IPS DF 6.9 (cell line): ENCODE data around the gene TSPAN14.

Experiments used
- DNase-seq: peaks from one replicate; pipeline ENCODE4 v3.0.0-alpha.2; 2013; ENCODE audit warnings: low read depth, low spot score
- H3K27ac ChIP-seq: one replicate; pipeline ENCODE4 v1.5.1; 2013; ENCODE audit warnings: low read length, control low read depth
- H3K27me3 ChIP-seq: 2 replicates; pipeline ENCODE4 v1.6.1; 2013; ENCODE audit warnings: mild to moderate bottlenecking, low read length; ENCODE audit not compliant: control insufficient read depth, insufficient read depth
- H3K36me3 ChIP-seq: 2 replicates; pipeline ENCODE4 v1.6.1; 2013; ENCODE audit warnings: low read length; ENCODE audit not compliant: control insufficient read depth, insufficient read depth
- H3K4me1 ChIP-seq: 2 replicates; pipeline ENCODE4 v1.6.1; 2013; ENCODE audit warnings: low read length; ENCODE audit not compliant: control insufficient read depth, insufficient read depth
- H3K4me3 ChIP-seq: 2 replicates; pipeline ENCODE4 v1.5.1; 2013; ENCODE audit warnings: mild to moderate bottlenecking, low read length
- H3K9me3 ChIP-seq: 2 replicates; pipeline ENCODE4 v1.6.1; 2013; ENCODE audit warnings: low read length, inconsistent platforms; ENCODE audit not compliant: control insufficient read depth, insufficient read depth
- WGBS: extraction: QIAGEN DNeasy Blood & Tissue Kit; methylation state at CpG from one replicate; pipeline ENCODE4 v1.1.7; 2013; ENCODE audit warnings: mixed read lengths, missing lambda C conversion rate; ENCODE audit not compliant: insufficient read length, insufficient coverage; 5-methylcytosine and 5-hydroxymethylcytosine counted together

Gene TSPAN14

DNA sequence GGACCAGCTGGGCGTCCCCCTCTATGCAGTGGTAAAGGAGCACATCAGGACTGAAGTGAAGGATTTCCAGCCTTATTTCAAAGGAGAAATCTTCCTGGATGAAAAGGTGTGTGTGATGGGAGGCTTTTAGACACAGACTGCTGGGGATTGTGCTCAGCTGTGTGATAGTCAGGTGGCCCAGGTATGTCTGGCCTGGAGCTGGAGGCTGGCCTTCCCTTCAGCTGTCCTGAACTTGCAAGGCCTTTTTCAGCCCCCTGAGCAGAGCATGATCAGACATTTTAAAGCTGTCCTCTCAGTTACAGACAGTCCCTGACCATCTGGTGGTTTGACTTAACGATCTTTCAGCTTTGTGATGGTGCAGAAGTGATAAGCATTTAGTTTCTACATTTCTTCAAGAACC is 28.2 kb upstream of the TSPAN14 start:
- H3K9me3 ChIP-seq, result no peaks in the 10 kb centered on the region
- no peak overlapping the region for H3K27ac ChIP-seq
- no peaks in the 10 kb centered on the region for H3K4me1 ChIP-seq
- H3K4me3 ChIP-seq, result no peak overlapping the region
- H3K36me3 ChIP-seq, result peaks cover 13% of the 10 kb centered on the region; the same call in 1 of the 2 replicates
- DNase-seq, result no peak
- no peaks in the 10 kb centered on the region for H3K27me3 ChIP-seq
- WGBS, result no CpG with 5 or more reads among the region's 2 CpGs

DNA sequence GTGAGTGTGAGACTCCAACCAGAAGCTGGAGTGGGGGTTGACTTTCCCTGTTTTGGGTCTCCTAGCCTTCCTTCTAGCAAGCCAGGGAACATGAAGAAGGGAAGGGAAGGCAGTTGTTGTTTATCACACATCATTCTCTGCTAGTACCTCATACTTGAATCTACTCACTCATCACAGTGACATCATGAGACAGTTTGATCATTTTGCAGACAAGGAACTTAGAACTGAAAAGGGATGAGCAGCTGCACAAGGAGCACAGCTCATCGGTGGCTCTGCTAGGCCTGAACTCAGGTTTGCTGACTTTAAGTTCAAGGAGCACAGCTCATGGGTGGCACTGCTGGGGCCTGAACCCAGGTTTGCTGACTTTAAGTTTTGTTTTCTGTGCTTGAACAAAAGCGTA is 26.6 kb upstream of the TSPAN14 start:
- Histone ChIP-seq H3K27me3 (no peaks in the 10 kb centered on the region), H3K27ac (no peak overlapping the region), H3K4me3 (no peak overlapping the region), H3K9me3 (no peaks in the 10 kb centered on the region), H3K36me3 (peaks cover 12% of the 10 kb centered on the region; the same call in 1 of the 2 replicates), H3K4me1 (no peaks in the 10 kb centered on the region)
- WGBS, result no CpG with 5 or more reads among the region's 2 CpGs
- no peak for DNase-seq

- H3K36me3 ChIP-seq, result peaks cover 5% of the 10 kb centered on the region; the same call in 1 of the 2 replicates
- H3K4me1 ChIP-seq, result no peaks in the 10 kb centered on the region
- no peaks in the 10 kb centered on the region for H3K9me3 ChIP-seq
- DNase-seq, result no peak
- no peak overlapping the region for H3K4me3 ChIP-seq
- no CpG with 5 or more reads among the region's 9 CpGs for WGBS
- no peaks in the 10 kb centered on the region for H3K27me3 ChIP-seq
- H3K27ac ChIP-seq, result no peak overlapping the region
These were observed 24.6 kb upstream of the TSPAN14 start for GRCh38 chr10:80429521-80429973.

- Histone ChIP-seq H3K27ac (no peak overlapping the region), H3K36me3 (peaks cover 4% of the 10 kb centered on the region; the same call in 1 of the 2 replicates), H3K4me1 (no peaks in the 10 kb centered on the region), H3K27me3 (no peaks in the 10 kb centered on the region), H3K9me3 (no peaks in the 10 kb centered on the region), H3K4me3 (no peak overlapping the region)
- 100% methylated on average over 1 of the region's 3 CpGs for WGBS
- no peak for DNase-seq
These were observed 21.0 kb upstream of the TSPAN14 start for GRCh38 chr10:80433134-80433533.

DNA sequence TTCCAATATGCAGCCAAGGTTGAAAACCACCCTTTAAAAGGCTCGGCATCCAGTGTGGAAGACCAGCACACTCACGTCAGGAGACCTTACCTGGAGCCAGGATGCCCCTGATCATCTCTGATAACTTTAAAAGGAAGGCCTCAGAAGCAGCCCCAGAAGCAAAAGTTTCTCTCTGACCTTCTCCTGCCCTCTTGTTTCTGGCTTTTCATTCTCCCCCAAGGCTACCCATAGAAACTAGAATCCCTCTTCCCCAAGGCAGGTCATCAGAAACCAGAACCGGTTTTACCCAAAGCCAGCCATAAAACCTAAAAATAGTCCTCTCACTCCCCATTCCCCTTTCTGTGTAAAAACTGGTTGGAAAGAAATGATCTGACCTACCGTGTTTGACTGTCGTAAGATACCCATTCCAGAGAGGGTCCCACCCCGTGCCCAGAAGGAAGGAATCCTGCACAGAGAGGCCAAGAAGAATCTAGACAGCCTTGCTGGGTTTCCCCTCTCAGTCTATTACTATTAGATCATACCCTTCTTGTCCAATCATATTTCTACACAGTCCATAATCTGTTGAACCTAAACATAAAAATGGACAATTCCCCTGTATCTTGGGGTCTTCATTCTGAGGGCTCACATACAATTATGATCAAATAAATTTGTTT is 17.5 kb upstream of the TSPAN14 start:
- Histone ChIP-seq H3K27ac (no peak overlapping the region), H3K9me3 (no peaks in the 10 kb centered on the region), H3K4me3 (no peak overlapping the region), H3K36me3 (no peaks in the 10 kb centered on the region), H3K4me1 (no peaks in the 10 kb centered on the region), H3K27me3 (no peaks in the 10 kb centered on the region)
- no peak for DNase-seq
- no CpG with 5 or more reads among the region's 6 CpGs for WGBS

GRCh38 chr10:80437227-80437626 is 16.9 kb upstream of the TSPAN14 start:
- DNase-seq, result no peak
- no peak overlapping the region for H3K27ac ChIP-seq
- no peaks in the 10 kb centered on the region for H3K36me3 ChIP-seq
- no peak overlapping the region for H3K4me3 ChIP-seq
- no peaks in the 10 kb centered on the region for H3K4me1 ChIP-seq
- no peaks in the 10 kb centered on the region for H3K27me3 ChIP-seq
- H3K9me3 ChIP-seq, result no peaks in the 10 kb centered on the region
- WGBS, result no CpG with 5 or more reads among the region's 2 CpGs

- Histone ChIP-seq H3K4me1 (no peaks in the 10 kb centered on the region), H3K27ac (no peak overlapping the region), H3K9me3 (no peaks in the 10 kb centered on the region), H3K4me3 (no peak overlapping the region), H3K36me3 (no peaks in the 10 kb centered on the region), H3K27me3 (no peaks in the 10 kb centered on the region)
- no CpG with 5 or more reads among the region's 8 CpGs for WGBS
- DNase-seq, result no peak
These were observed 12.3 kb upstream of the TSPAN14 start for GRCh38 chr10:80441831-80442230.

GRCh38 chr10:80442879-80443278 is 11.2 kb upstream of the TSPAN14 start:
- no peaks in the 10 kb centered on the region for H3K27me3 ChIP-seq
- H3K4me1 ChIP-seq, result no peaks in the 10 kb centered on the region
- no peaks in the 10 kb centered on the region for H3K36me3 ChIP-seq
- no CpG with 5 or more reads among the region's 3 CpGs for WGBS
- H3K27ac ChIP-seq, result no peak overlapping the region
- no peak for DNase-seq
- H3K9me3 ChIP-seq, result no peaks in the 10 kb centered on the region
- H3K4me3 ChIP-seq, result no peak overlapping the region

- Histone ChIP-seq H3K9me3 (no peaks in the 10 kb centered on the region), H3K27ac (no peak overlapping the region), H3K4me3 (no peak overlapping the region), H3K27me3 (no peaks in the 10 kb centered on the region), H3K4me1 (no peaks in the 10 kb centered on the region), H3K36me3 (no peaks in the 10 kb centered on the region)
- DNase-seq, result no peak
- no CpG with 5 or more reads among the region's 6 CpGs for WGBS
These were observed 10.6 kb upstream of the TSPAN14 start for GRCh38 chr10:80443531-80443974.

- no peaks in the 10 kb centered on the region for H3K27me3 ChIP-seq
- H3K4me3 ChIP-seq, result no peak overlapping the region
- no CpG with 5 or more reads among the region's 2 CpGs for whole genome bisulfite sequencing
- no peak overlapping the region for H3K27ac ChIP-seq
- DNase-seq, result no peak
- no peaks in the 10 kb centered on the region for H3K36me3 ChIP-seq
- no peaks in the 10 kb centered on the region for H3K9me3 ChIP-seq
- H3K4me1 ChIP-seq, result no peaks in the 10 kb centered on the region
These were observed 10.0 kb upstream of the TSPAN14 start for GRCh38 chr10:80444124-80444523.
